ENCODE results near the gene SPSB3.
A peak's percentile ranks its signal among the peaks of the same experiment; 100 is the strongest.

Gene SPSB3

DNA sequence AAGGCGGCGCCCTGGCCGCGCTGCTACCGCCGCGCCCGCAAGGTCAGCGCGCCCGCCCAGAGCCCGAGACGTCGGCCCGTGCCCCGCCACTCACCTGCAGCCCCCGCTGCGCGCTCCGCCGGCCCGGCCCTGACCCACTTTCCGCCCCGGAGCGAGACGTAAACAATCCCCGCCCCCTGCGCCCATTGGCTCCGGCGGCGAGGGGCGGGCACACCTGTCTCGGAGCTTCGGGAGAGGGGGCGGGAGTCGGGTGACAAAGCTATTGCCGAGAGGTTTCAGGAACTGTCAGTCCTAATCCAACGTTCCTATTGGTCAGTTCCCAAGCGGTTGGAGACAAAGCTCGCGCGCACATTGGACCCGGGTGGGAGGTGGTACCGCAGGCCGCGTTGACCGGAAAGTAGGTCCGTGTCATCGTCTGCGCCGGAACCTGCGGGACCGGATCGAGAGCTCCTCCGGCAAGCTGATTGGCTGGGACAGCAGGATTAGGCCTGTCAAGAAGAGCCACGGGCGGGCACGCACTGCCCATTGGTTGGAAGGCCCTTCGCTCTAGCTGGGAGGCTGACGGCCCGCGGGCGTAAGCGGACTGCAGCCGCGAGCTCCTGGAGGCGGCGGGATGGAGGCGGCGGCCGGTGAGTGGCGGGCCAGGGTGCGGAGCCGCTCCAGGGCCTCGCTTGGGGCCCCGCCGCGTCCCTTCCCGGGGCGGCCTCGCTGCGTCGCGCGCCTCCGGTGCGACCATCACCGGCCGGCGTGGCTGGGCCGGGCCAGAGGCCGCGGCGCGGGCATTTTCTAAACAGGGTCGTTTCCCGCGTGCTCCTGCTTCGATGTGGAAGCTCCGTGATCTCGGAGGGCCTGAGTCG, at the start of gene SPSB3, which contains the start of gene NUBP2:
TSS of gene SPSB3 (minus strand) at position 164 of the 857 bp plus-strand sequence. CDS start 1,088 bp downstream, outside the sequence.
TSS of gene NUBP2 (plus strand) at position 553 of the 857 bp plus-strand sequence. CDS start at position 614, 61 bp downstream.
- peak; percentile 94 for ATAC-seq
- peak; percentile 97 for DNase-seq

DNA sequence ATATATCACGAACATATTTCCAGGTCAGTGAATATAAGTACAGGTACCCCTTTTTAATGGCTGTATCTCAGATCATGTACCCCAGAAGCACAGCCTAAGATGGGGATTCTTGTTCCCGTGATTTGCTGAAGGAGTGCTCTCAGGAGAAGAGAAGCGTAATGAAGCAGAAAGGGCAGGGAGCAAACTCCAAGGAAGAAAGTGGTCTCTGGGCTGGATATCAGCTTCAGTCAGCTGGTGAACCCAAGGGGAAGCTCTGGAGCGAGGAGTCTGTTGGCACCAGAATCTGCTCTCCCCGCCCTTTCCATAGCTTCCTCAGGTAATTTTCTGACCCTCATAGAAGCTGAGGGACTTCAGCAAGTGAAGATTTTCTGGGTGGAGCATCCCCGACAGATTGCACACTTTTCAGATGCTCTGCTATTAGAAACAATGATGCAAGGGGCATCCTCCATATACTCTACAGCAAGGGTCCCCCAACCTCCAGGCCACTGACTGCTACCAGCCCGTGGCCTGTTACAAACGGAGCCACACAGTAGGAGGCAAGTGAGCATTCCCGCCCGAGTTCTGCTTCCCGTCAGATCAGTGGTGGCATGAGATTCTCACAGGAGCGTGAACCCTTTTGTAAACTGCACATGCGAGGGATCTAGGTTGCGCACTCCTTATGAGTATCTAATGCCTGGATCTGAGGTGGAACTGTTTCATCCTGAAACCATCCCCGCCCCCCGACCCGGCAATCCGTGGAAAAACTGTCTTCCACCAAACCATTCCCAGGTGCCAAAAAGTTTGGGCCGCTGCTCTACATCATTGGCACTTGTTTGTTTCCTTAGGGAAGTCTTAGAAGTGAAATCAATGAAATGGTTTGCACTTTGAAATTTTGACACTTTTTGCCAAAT, 49.1 kb upstream of the SPSB3 start:
- no peak for ATAC-seq
- no peak for DNase-seq

DNA sequence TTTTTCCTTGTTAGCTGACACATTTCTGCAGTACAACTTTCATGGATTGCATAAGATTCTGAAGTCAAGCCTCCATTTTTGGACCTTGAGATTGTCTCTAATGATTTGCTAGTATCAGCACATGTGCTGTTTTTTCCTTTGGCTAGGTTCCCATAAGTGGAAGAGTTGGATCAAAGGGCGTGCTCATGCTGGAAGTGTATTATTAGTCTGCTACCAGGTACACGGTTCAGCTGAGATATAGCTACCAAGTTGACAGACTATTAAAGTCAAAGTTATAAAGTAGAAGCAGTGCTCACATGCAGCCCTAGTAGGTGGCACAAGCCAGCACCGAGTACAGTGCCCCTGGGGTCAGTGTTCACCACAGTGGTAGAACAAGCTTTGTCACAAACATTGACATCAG, 47.8 kb upstream of the SPSB3 start:
- DNase-seq: no peak
- ATAC-seq: no peak

DNA sequence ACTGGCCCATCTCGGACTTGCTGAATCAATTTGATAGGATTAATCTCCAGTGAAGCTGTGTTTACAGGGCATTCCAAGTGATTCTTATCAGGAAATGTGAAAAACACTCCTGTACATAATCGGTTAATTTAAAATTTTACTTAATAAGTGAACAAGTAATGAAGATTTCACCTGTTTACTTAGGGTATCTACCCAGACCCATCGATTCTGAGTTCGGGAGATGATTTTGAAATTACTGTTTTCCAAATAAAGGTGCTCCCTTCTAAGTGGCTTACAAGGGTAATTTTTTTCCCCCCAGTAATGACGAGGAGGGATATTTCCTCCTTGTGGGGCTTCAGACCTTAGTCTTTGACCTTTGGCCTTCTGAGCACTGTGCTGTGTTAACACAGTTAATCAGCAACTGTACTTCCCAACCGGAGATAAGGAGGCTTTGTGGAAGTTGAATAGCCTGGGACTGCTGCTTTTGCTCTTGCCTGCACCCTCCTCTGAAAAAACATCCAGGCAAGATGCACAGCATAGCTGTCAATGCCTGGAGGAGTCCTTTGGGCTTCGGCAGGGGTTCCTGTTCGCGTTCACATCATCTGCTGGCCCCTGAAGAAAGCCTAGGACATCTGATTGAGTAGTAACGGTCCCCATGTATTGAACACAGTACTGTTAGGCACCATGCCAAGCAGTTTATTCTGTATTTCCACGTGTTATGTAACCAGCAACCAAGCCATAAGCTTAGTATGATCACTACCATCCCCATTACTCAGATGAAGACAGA, 46.5 kb upstream of the SPSB3 start:
- DNase-seq (no peak), ATAC-seq (no peak)

DNA sequence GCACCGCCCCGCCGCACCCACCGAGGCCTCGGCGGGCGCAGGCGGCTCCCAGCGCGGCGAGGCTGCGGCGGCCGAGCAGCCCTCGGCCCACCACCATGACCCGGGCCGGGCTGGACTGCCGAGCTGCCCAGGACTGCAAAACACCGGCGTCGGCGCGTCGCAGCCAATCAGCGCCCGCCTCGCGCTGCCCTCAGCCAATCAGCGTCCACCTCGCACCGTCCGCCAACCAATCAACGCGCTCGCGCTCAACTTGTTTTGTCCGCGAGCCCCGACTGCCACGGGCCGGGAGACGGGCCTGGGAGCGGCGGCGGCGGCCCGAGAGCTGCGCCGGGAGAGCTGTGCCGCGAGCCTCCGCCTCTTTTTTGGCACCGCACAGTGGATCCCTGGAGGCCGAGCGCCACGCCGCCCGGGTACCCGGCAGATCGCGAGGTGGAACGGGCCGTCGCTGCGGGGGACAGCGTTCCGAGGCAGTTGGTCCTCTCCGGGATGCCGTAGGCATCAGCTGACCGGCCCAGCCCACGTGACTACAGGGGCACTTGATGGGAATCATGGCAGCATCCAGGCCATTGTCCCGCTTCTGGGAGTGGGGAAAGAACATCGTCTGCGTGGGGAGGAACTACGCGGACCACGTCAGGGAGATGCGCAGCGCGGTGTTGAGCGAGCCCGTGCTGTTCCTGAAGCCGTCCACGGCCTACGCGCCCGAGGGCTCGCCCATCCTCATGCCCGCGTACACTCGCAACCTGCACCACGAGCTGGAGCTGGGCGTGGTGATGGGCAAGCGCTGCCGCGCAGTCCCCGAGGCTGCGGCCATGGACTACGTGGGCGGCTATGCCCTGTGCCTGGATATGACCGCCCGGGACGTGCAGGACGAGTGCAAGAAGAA, 44.6 kb upstream of the SPSB3 start, which contains the start of the genes FAHD1 and HAGH:
TSS of gene FAHD1 (plus strand) at position 516 of the 883 bp plus-strand sequence. CDS start at position 549, 33 bp downstream.
TSS of gene HAGH (minus strand) at position 135 of the 883 bp plus-strand sequence. CDS start at position 97, 38 bp downstream.
- peak; percentile 91 for DNase-seq
- ATAC-seq: peak; percentile 88

DNA sequence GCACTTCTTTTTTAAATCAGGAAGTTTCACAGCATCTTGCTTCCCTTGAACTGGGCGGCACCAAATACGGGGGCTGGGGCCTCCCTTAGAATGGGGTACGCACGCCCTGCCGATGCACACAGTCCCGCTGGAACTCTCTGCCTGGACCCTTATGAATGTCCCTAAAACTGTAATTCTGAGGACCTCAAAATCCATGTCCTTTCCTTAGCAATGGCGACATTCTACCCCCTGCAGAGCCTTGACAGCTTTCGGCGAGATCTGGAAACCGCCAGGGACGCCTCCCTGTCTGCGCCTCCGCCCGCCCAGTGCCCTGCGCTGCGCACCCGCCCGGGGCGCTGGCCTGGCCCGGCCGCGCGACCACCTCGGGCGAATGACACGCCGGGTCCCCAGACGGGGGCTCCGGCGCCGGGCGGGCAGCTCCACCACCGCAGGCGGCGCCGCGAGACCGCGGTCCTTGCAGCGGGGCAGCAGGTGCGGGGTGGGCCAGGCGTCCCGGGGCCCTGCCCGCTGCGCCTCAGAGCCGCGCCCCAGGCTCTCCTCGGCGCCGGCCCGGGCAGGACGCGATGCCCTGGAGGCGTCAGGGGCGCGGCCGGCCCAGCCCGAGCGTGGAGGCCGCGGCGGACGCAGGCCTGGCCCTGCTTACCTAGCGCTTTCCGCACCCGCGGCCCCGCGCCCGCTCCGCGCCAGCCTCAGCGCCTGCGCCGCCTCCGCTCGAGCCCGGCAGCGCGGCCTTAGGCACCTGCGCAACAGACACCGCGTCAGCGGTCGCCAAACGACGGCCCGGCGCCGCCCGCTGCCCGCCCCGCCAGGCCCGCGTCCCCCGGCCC, 43.7 kb upstream of the SPSB3 start:
- DNase-seq: peak; percentile 62
- peak; percentile 77 for ATAC-seq

DNA sequence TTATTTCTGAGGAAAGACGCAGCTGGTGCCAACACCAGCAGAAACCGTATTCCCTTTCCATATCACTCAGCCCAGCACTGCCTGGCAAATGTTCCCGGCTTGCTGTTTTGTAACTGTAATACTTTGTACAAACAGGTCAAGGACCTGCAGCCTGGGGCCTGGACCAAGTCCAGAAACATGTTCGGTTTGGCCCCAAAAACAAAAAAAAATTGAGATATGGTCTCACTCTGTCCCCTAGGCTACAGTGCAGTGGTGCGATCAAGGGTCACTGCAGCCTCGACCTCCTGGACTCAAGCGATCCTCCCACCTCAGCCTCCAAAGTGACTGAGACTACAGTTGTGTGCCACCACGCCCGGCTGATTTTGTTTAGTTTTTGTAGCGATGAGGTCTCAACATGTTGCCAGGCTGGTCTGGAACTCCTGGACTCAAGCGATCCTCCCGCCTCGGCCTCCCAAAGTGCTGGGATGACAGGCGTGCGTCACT, 43.1 kb upstream of the SPSB3 start:
- no peak for ATAC-seq
- no peak for DNase-seq

DNA sequence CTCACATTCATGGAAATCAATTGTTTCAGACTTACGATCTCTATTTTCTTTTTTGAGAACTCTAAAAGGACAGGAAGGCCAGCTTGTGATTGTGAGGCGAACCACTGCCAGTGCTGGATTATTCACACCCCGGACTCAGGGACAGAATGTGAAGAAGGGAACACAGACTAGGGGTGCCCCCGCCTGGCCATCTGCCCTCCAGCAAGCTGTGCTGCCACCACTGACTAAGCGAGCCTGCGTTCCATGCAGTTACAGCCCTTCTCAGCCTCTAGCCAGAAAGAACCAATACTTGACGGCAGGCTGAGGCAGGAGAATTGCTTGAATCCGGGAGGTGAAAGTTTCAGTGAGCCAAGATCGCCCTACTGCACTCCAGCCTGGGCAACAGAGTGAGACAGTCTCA, 41.5 kb upstream of the SPSB3 start:
- ATAC-seq (no peak), DNase-seq (peak; percentile 28)

DNA sequence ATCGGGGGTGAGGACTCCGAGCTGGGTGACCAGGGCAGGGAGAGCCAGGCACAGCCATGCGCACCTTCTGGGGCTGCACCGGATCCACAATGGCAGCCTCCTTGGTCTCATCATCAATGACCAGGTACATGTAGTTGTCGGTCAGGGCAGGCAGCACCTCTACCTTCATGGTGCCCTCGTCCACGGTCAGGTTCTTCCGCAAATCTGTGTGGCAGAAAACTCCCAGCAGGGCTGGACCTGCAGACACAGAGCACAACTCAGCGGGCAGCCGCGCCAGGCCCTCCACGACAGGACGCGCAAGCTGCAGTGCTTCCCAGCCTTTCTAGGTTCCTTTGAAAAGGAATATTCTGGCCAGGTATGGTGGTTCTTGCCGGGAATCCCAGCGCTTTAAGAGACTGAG, 40.4 kb upstream of the SPSB3 start:
- ATAC-seq (no peak), DNase-seq (no peak)

DNA sequence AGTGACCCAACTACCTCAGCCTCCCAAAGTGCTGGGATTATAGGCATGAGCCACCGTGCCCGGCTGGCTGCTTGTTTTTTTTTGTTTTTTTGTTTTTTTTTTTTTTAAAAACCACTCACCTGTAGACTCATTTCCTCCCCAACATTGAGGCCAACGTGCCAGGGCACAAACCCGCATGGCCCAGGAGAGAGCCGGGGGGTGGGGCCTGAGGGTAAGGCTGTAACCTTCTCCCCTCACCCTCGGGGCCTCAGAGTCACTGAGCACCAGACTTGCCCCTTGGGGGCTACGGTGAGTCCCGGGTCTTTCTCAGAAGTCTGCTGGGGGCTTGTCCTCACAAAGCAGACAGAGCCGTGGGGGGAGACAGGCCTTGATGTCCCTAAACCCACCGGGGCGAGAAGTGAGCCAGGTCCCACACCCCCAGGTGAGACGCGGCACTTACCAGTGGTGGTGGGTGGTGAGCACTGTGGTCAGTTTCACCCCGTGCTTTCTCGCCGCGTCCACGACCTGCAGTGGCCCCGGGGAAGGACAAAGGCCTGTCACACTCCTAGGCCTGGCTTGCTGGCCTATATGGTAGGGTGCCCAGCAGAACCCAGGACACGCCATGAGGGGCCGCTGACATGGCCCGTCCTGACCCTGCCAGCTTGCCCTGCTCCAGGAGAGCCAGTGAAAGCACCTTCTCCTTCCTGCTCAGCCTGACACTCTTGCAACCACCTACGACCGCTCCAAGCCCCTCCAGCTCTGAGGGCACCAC, 39.7 kb upstream of the SPSB3 start:
- no peak for ATAC-seq

DNA sequence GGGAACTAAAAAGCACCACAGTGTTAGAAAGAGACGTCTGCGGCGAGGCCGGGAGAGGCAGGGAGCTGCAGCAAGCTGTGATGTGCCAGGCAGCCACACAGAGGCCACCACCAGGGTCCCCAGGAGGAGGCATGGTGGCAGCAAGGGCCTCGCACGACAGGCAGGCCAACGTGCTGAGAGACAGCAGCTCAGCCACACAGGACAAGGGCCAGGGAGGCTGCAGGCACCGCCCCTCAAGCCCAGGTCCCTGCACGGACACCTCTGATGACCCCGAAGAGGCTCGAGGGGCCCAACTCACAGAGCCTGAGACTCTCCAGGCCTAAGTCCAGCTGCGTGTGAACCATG, 38.5 kb upstream of the SPSB3 start:
- ATAC-seq (no peak), DNase-seq (no peak)

More for the DNA sequence above, 39.7 kb upstream of the SPSB3 start:
- DNase-seq: no peak

DNA sequence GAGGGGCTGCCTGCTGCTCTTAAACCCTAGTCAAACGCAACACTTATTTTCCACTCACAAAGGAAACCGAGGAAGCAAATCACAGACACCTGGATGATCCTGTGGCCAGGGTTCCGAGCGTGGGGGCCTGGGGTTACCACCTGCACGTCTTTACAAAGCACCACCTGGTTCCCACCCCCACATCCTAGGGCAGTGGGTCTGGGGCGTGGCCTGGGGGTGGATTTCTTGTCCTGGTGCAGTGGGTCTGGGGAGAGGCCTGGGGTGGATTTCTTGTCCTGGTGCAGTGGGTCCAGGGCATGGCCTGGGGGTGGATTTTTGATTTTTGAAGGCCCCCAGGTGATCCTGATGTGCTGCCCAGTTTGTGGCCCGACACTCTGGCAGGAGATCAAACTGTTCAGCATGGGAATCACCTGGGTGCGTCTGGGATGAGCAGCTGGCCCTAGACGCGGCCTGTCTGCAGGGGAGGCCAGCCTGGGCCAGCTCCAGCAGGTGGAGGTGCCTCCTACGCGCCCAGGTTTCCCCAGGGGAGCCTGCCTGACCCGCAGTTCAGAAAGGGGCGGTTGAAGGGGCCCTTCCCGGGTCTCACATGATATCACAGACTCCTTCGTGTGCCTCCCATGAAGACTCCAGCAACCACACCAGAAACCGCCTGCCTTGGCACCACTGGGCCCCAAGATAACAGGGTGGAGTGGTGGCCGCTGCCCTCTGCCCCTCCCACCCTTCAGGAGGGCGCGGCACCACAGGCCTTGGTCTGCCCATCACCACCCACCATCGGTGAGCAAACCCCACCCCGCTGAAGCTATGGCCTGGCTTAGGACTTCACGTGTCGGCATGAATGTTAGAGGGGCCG, 38.0 kb upstream of the SPSB3 start:
- no peak for ATAC-seq
- DNase-seq: no peak

DNA sequence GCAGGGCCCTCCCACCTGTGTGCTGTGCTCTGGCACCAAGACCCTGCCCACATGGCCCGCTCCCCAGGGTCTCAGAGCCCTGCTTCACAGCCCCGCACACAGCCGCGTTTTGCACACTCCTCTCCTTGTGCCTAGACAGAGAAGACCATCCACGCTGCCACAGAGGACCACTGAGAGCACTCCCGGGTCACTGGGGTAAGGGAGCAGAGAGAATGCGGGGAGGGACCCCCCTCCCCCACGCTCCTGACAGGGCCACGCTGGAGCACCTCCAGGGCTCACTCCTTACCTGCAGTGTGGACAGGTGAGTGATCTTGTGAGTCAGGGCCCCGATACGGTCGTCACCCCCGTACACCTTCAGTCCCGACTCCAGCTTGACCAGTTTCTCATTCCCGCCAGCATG, 37.2 kb upstream of the SPSB3 start:
- no peak for DNase-seq
- no peak for ATAC-seq

DNA sequence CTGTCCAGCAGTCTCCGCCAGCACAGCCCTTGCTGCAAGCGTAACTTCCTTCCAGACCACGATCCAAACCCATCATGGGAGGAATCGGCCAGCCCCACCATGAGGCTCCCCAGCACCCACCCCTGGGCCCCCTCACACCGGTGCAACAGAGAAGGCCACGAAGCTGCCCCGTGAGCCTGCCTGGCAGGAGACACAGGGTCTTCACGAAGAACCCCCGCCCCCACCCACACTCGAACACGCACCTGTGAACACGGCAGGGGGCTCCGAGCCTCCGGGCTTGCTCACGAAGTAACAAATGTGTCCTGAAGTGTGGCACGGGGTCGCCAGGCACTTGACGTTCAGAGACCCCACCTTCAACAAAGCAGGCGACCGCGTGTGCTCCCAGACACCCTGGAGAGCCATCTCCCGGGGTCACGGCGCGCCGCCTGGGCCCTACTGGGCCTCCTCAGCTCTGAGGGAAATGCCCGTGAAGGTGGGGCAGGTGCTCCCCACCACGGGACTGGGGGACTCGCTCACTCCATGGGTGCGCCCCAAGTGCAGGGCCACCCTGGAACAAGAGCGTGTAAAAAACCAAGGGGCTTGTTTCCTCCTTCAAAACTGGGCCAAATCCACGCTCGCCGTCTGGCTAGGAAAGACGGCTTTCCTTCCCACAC, 36.6 kb upstream of the SPSB3 start:
- ATAC-seq: no peak
- DNase-seq: no peak

DNA sequence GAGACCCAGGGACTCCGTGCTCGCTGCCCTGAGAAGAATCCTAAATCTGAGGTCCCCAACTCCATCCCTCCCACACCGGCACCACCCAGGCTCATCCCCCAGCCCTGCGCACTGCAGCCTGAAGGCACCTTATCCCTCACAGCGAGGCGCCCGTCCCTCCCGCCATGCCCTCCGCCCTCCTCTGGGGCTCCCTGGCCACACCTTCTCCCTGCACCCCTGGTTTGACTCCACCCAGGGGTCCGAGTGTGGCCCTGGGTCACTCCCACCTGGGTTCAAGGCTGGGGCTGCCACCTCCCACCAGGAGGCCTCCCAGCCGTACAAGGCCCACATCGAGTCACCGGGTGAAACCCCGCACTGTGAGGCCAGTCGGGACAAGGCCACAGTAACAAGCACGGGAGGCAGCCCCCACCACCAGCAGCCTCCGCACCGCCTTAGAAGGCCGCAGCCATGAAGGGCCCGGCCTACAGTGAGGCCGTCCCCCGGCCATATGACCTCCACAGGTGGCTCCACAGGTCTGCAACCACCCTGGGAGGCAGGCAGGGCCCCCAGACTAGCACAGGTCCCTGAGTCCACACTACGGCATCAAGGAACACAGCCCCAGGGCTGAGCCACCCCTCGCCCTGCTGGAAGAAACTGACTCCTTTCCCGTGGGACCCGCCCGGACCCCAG, 36.0 kb upstream of the SPSB3 start:
- DNase-seq: no peak
- no peak for ATAC-seq

DNA sequence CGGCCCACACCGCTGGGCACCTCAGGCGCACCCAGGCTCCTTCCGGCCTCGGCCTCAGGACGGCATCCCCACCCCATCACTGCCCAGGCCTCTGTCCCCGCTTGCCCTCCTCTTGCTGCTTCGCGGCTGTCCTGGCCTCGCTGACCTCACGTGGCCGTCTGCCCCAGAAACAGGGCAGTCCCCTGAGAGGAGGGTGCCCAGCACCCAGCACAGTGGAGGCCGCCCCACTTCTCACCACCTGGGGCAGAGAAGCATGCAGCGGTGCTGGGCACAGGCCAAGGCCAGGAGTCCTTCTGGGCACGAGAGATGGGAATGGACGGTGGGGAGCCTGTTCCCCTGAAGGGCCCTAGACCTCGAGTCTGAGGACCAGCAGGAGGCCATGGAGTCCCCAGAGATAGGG, 35.3 kb upstream of the SPSB3 start:
- DNase-seq (no peak), ATAC-seq (no peak)

DNA sequence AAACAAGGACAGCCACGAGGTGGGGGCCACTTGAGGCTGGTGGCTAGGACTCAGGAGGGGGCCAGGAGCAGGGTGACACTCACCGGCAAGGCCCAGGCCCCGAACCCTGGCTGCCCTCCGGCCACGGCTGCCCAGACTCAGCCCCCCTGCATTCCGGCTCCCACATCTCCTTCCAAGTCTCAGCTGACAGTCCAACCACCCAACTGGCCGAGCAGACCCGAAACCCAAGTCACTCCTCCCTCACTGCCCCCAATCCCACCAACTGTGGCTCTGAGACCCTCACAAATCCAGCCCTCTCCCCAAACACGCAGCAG, 34.9 kb upstream of the SPSB3 start:
- no peak for ATAC-seq
- no peak for DNase-seq

Data from stimulated activated naive CD8-positive, alpha-beta T cell treated with anti-CD3 and anti-CD28 coated beads, Interleukin-15, Interleukin-2, amounts not matched to agents 100 U/mL and 50 U/mL, for 24 hours (primary cell).